ENCODE data around the gene CCDC50. TPM values are rescaled to one million over a fixed set of nuclear protein-coding genes. Genes with fewer than 3 reads are reported as not detected.

CCDC50 gene
- total RNA-seq, 4 donors from 2014 or later = 27.8 to 58.7 (median 34.5) TPM

DNA sequence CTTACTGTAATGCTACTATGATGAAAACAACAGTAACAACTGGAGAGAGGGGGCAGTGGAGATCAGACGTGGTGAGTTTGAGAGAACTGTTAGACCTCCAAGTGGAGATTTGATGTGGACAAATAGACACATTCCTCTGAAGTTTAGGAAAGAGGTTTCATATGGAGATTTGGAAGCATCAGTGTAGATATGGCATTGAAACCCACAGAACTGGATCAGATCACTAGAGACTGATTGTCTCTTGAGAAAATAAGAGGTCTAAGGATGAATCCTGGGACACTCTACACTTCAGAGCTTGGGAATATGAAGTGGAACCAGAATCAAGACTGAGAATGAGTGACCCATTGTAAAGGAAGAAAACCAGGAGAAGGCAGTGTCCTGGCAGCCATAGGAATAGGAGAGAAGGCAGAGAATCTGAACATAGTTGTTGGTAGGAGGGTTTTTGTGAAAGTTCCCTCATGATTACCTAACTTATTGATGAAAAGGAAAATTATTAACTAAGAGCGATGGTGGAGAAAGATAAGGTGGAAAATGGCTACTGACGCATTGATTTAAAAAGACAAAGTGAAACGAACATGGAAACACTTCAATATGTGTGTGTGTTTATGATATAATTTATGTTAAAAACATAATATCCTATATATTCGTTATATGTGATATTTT, 102.1 kb downstream of the CCDC50 start:
- WGBS, 2 donors = 82 to 95% methylated on average over 5 of the region's 5 CpGs
- intact Hi-C loops (cut with DNase I; ENCODE audit: low total_unique reads) = no loop called here
- no peak for DNase-seq (ENCODE audit: low spot score in 2 of 2)
- no peak overlapping the region for H3K4me3 ChIP-seq (ENCODE audit: low read depth, poor library complexity, severe bottlenecking)
- no peak for TF ChIP-seq POLR2A (IDR thresholded peaks at IDR 0.05)
- no peak for TF ChIP-seq CTCF (IDR thresholded peaks at IDR 0.05)

- 92 to 93% methylated on average over 5 of the region's 5 CpGs for WGBS, 2 donors
- TF ChIP-seq POLR2A (IDR thresholded peaks at IDR 0.05) = no peak
- intact Hi-C loops (cut with DNase I; ENCODE audit: low total_unique reads) = no loop called here
These were observed 103.0 kb downstream of the CCDC50 start for GRCh38 chr3:191432162-191432561.

DNA sequence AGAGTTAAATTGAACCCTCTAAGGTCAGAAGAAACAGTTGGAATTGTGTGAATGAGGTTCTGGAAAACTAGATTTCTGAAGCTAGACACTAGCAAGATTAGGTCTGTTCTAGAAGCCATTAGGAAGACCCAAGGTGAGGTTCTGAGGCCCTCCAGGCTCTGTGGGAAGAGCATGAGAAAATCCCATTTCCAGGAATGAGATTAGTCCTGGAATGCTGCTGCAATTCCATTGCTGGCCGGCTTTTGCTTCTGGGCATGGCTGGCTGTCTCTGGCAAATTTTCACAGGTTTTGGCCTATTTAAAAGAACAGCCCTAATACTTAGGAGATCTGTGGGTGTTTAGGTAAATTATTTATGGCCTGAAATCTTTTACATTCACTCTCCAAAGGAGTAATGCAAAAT, 104.8 kb downstream of the CCDC50 start:
- H3K4me3 ChIP-seq (ENCODE audit: low read depth, poor library complexity, severe bottlenecking) = no peak overlapping the region
- no peak for TF ChIP-seq POLR2A (IDR thresholded peaks at IDR 0.05)
- no peak for TF ChIP-seq CTCF (IDR thresholded peaks at IDR 0.05)
- intact Hi-C loops (cut with DNase I; ENCODE audit: low total_unique reads) = no loop called here
- DNase-seq (ENCODE audit: low spot score in 2 of 2) = no peak
- WGBS, 2 donors = 50 to 71% methylated on average over 1 of the region's 1 CpG

More at GRCh38 chr3:191432162-191432561, 103.0 kb downstream of the CCDC50 start:
- H3K4me3 ChIP-seq (ENCODE audit: low read depth, poor library complexity, severe bottlenecking) = no peak overlapping the region
- DNase-seq (ENCODE audit: low spot score in 2 of 2) = no peak

- intact Hi-C loops (cut with DNase I; ENCODE audit: low total_unique reads) = no loop called here
- 56 to 60% methylated on average over 2 of the region's 2 CpGs for WGBS, 2 donors
- H3K4me3 ChIP-seq (ENCODE audit: low read depth, poor library complexity, severe bottlenecking) = no peak overlapping the region
- DNase-seq (ENCODE audit: low spot score in 2 of 2) = no peak
- TF ChIP-seq POLR2A (IDR thresholded peaks at IDR 0.05) (no peak), CTCF (IDR thresholded peaks at IDR 0.05) (no peak)
These were observed 106.8 kb downstream of the CCDC50 start for GRCh38 chr3:191435981-191436380.

- DNase-seq (ENCODE audit: low spot score in 2 of 2) = no peak
- intact Hi-C loops (cut with DNase I; ENCODE audit: low total_unique reads) = no loop called here
- TF ChIP-seq POLR2A (IDR thresholded peaks at IDR 0.05) = no peak
- no peak for TF ChIP-seq CTCF (IDR thresholded peaks at IDR 0.05)
- 81 to 89% methylated on average over 2 of the region's 2 CpGs for WGBS, 2 donors
- H3K4me3 ChIP-seq (ENCODE audit: low read depth, poor library complexity, severe bottlenecking) = no peak overlapping the region
These were observed 109.1 kb downstream of the CCDC50 start for GRCh38 chr3:191438150-191438814.

GRCh38 chr3:191440532-191440931, 111.3 kb downstream of the CCDC50 start:
- intact Hi-C loops (cut with DNase I; ENCODE audit: low total_unique reads) = no loop called here
- DNase-seq (ENCODE audit: low spot score in 2 of 2) = no peak
- TF ChIP-seq POLR2A (IDR thresholded peaks at IDR 0.05) (no peak), CTCF (IDR thresholded peaks at IDR 0.05) (no peak)
- 71 to 84% methylated on average over 4 of the region's 4 CpGs for WGBS, 2 donors
- H3K4me3 ChIP-seq (ENCODE audit: low read depth, poor library complexity, severe bottlenecking) = no peak overlapping the region

Data from lower leg skin (tissue), 4 donors.